GM23248 (cell line): ENCODE results near the gene EXO5. TPM values are rescaled to one million over a fixed set of nuclear protein-coding genes. Genes with fewer than 3 reads are reported as not detected.

Experiments used
- DNase-seq: peaks from one replicate; pipeline ENCODE4 v3.0.0-alpha.2; 2015
- H2AFZ ChIP-seq: fragments of 200-600 bp; sonication (generic); 2 replicates; pipeline ENCODE4 v1.6.1; 2016; ENCODE audit warnings: antibody characterized with exemption
- H3F3A ChIP-seq: fragments of 200-600 bp; sonication (generic); 2 replicates; pipeline ENCODE4 v1.6.1; 2016; ENCODE audit warnings: mild to moderate bottlenecking, antibody characterized with exemption, mixed run types; ENCODE audit not compliant: insufficient read depth
- H3K27ac ChIP-seq: fragments of 200-600 bp; sonication (generic); 2 replicates; pipeline ENCODE4 v1.5.1; 2016; ENCODE audit warnings: mild to moderate bottlenecking
- H3K27me3 ChIP-seq: fragments of 200-600 bp; sonication (generic); replicated peaks from 2 replicates; pipeline ENCODE4 v1.6.1; 2016; ENCODE audit warnings: mild to moderate bottlenecking; ENCODE audit not compliant: insufficient read depth
- H3K36me3 ChIP-seq: fragments of 200-600 bp; sonication (generic); 2 replicates; pipeline ENCODE4 v1.6.1; 2016; ENCODE audit warnings: low read depth, mild to moderate bottlenecking
- H3K4me1 ChIP-seq: fragments of 200-600 bp; sonication (generic); 2 replicates; pipeline ENCODE4 v1.6.1; 2016; ENCODE audit warnings: mild to moderate bottlenecking; ENCODE audit not compliant: insufficient read depth
- H3K4me2 ChIP-seq: fragments of 200-600 bp; sonication (generic); one replicate; pipeline ENCODE4 v1.6.1; 2016; ENCODE audit warnings: mild to moderate bottlenecking; ENCODE audit not compliant: unreplicated experiment
- H3K4me3 ChIP-seq: fragments of 200-600 bp; sonication (generic); 2 replicates; pipeline ENCODE4 v1.5.1; 2016; ENCODE audit warnings: mild to moderate bottlenecking
- H3K79me2 ChIP-seq: fragments of 200-600 bp; sonication (generic); 2 replicates; pipeline ENCODE4 v1.6.1; 2016; ENCODE audit warnings: mild to moderate bottlenecking; ENCODE audit not compliant: insufficient read depth
- H3K9ac ChIP-seq: fragments of 200-600 bp; sonication (generic); 2 replicates; pipeline ENCODE4 v1.6.1; 2016; ENCODE audit warnings: mild to moderate bottlenecking
- H3K9me2 ChIP-seq: fragments of 200-600 bp; sonication (generic); 2 replicates; pipeline ENCODE4 v1.6.1; 2016; ENCODE audit warnings: mixed run types, mild to moderate bottlenecking, moderate library complexity; ENCODE audit not compliant: insufficient read depth
- H3K9me3 ChIP-seq: fragments of 200-600 bp; sonication (generic); one replicate; pipeline ENCODE4 v1.6.1; 2017; ENCODE audit warnings: low read depth
- H4K20me1 ChIP-seq: fragments of 200-600 bp; sonication (generic); 2 replicates; pipeline ENCODE4 v1.6.0; 2016; ENCODE audit not compliant: insufficient read depth
- EZH2 ChIP-seq: fragments of 200-600 bp; sonication (generic); IDR thresholded peaks from 2 replicates; pipeline ENCODE4 v1.6.1; 2018; ENCODE audit warnings: antibody characterized with exemption, mild to moderate bottlenecking; ENCODE audit not compliant: insufficient read depth, poor library complexity, severe bottlenecking
- EZH2phosphoT487 ChIP-seq: fragments of 200-600 bp; sonication (generic); IDR thresholded peaks from 2 replicates; pipeline ENCODE4 v1.6.1; 2018; ENCODE audit warnings: antibody characterized with exemption, moderate library complexity, mild to moderate bottlenecking, low read depth; ENCODE audit not compliant: insufficient read depth
- WGBS, 2 experiments: methylation state at CpG; one replicate each; pipeline ENCODE4 v1.1.6; 2015 to 2017; ENCODE audit warnings: low lambda C conversion rate in 2 of 2, low coverage in 1 of 2; ENCODE audit errors: missing lambda C conversion rate in 2 of 2; 5-methylcytosine and 5-hydroxymethylcytosine counted together
- in situ Hi-C: fragments of 300-500 bp; cut with MboI; formaldehyde crosslinking; loops from 2 replicates; pipeline ENCODE4 v1.15.0; 2020
- polyA plus RNA-seq: library from polyadenylated mRNA; unstranded; fragments of >200 nt; fragmentation: Nextera tagmentation; extraction: Ambion mirVana; gene quantifications from 2 replicates; pipeline ENCODE4 v1.2.1, GENCODE V29; 2016
- small RNA-seq: library from RNA; depleted of rRNA; stranded (forward); fragments of <200 nt; gene quantifications from one replicate; pipeline ENCODE3, GENCODE V24; 2014; ENCODE audit warnings: low read depth, low replicate concordance
- total RNA-seq: library from RNA; depleted of rRNA; stranded (reverse); fragments of >200 nt; shearing (Covaris generic); gene quantifications from 2 replicates; pipeline ENCODE4 v1.2.3, GENCODE V29; 2014; rRNA removed

The EXO5 gene
- total and polyA plus RNA-seq, 2 experiments from 2014 or later = 6.6 to 8.6 TPM

DNA sequence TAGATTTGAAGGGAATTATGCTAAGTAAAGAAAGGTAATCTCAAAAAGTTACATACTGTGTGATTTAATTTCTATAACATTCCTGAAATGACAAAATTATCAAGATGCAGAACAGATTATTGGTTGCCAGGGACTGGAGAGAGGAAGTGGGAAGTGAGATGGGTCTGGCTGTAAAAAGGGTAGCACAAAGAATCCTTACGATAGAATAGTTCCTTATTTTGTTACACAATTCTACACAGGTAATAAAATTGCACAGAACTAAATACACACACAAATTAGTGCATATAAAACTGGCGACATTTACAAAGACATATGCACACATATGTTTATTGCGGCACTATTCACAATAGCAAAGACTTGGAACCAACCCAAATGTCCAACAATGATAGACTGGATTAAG lies 56.3 kb downstream of the EXO5 start:
- no peaks in the 10 kb centered on the region for H3K79me2 ChIP-seq
- H3K4me2 ChIP-seq = no peak overlapping the region
- no peaks in the 10 kb centered on the region for H3K36me3 ChIP-seq
- no peak for DNase-seq
- in situ Hi-C loops = no loop called here
- H3K4me3 ChIP-seq = no peak overlapping the region
- no peaks in the 10 kb centered on the region for H3F3A ChIP-seq
- TF ChIP-seq EZH2phosphoT487 (no peak), EZH2 (no peak)
- H3K9me2 ChIP-seq = no peaks in the 10 kb centered on the region
- H3K4me1 ChIP-seq = no peaks in the 10 kb centered on the region
- peaks cover 8% of the 10 kb centered on the region; the same call in 1 of the 2 replicates for H3K27me3 ChIP-seq
- H2AFZ ChIP-seq = no peak overlapping the region
- no peak overlapping the region for H3K27ac ChIP-seq
- 79 to 83% methylated on average over 3 of the region's 3 CpGs for WGBS, 2 experiments
- H3K9me3 ChIP-seq = no peaks in the 10 kb centered on the region
- H3K9ac ChIP-seq = no peak overlapping the region
- no peaks in the 10 kb centered on the region for H4K20me1 ChIP-seq

Small RNAs within 50 kb of the gene (small RNA-seq; reads per million reads assigned to genes)
- not detected for gene AL356379.1

Other genes with a start within 250 kb of the EXO5 start
- gene COL9A2, start 191.5 kb upstream of the EXO5 start, total RNA-seq = 0.89 and 2.8 TPM in 2 replicates
- gene COL9A2, start 191.5 kb upstream of the EXO5 start, polyA plus RNA-seq = 0.80 and 0.91 TPM in 2 replicates
- 14.3 and 15.6 TPM in 2 replicates for gene SMAP2, start 135.0 kb upstream of the EXO5 start, total RNA-seq
- 12.2 and 13.0 TPM in 2 replicates for gene SMAP2, start 135.0 kb upstream of the EXO5 start, polyA plus RNA-seq
- 3.0 and 4.2 TPM in 2 replicates for gene ZFP69B, start 58.3 kb upstream of the EXO5 start, total RNA-seq
- gene ZFP69B, start 58.3 kb upstream of the EXO5 start, polyA plus RNA-seq = 3.7 and 3.9 TPM in 2 replicates
- gene ZFP69, start 31.5 kb upstream of the EXO5 start, total RNA-seq = 1.9 and 2.9 TPM in 2 replicates
- gene ZFP69, start 31.5 kb upstream of the EXO5 start, polyA plus RNA-seq = 2.5 and 3.8 TPM in 2 replicates
- 6.2 and 9.1 TPM in 2 replicates for gene ZNF684, start 22.9 kb downstream of the EXO5 start, total RNA-seq
- 2.8 and 3.3 TPM in 2 replicates for gene ZNF684, start 22.9 kb downstream of the EXO5 start, polyA plus RNA-seq
- 0.25 TPM in 1 of 2 replicates, not detected in the other for gene RIMS3, start 156.9 kb downstream of the EXO5 start, total RNA-seq
- 0.08 and 0.18 TPM in 2 replicates for gene RIMS3, start 156.9 kb downstream of the EXO5 start, polyA plus RNA-seq
- gene NFYC, start 182.9 kb downstream of the EXO5 start, total RNA-seq = 23.7 and 24.5 TPM in 2 replicates
- 28.3 and 33.1 TPM in 2 replicates for gene NFYC, start 182.9 kb downstream of the EXO5 start, polyA plus RNA-seq